ENCODE data around the gene STAT5B. TPM values are rescaled to one million over a fixed set of nuclear protein-coding genes. Genes with fewer than 3 reads are reported as not detected.
A peak's percentile ranks its signal among the peaks of the same experiment; 100 is the strongest.
"Not testable (repeated sequence)": the region's sequence is repeated elsewhere in the genome, so short reads cannot be mapped to it uniquely, and the experiment has no call there.

STAT5B gene
- total RNA-seq, 1 experiment from 2014 or later = 42.9 TPM

- peaks cover 0 to 3% (median 0%) of the 10 kb centered on the region in 3 experiments; a peak in 1 of 7 replicates for H3K36me3 Mint-ChIP-seq (ENCODE audit: insufficient read depth in 1 of 3, low read depth in 3 of 3)
- Histone ChIP-seq H4K5ac (ENCODE audit: insufficient read length, low read depth, low read length) (no peak overlapping the region), H3K23ac (ENCODE audit: insufficient read length, low read depth, low read length) (no peak overlapping the region), H3K18ac (ENCODE audit: insufficient read length, low read depth, low read length) (no peak overlapping the region), H3K27me3 (ENCODE audit: insufficient read depth, low read length) (no peaks in the 10 kb centered on the region), H3K4ac (ENCODE audit: low read depth, low read length) (no peak overlapping the region), H3K56ac (ENCODE audit: insufficient read length, low read depth, low read length) (no peak overlapping the region), H3K27ac (ENCODE audit: insufficient read length, low read depth, low read length) (no peak overlapping the region), H2AK5ac (ENCODE audit: insufficient read length, low read length) (no peak overlapping the region), H4K20me1 (ENCODE audit: control insufficient read depth, insufficient read depth, insufficient read length) (no peaks in the 10 kb centered on the region), H3K9me3 (ENCODE audit: control insufficient read depth, low read depth, low read length) (no peaks in the 10 kb centered on the region), H3K4me1 (ENCODE audit: insufficient read depth, low read length) (no peaks in the 10 kb centered on the region), H2AFZ (ENCODE audit: low read length) (no peak overlapping the region), H2BK20ac (ENCODE audit: low read depth, low read length, poor library complexity, severe bottlenecking) (no peak overlapping the region), H2BK15ac (ENCODE audit: low read depth, low read length) (no peak overlapping the region), H3K23me2 (ENCODE audit: insufficient read length, low read depth, low read length, poor library complexity, severe bottlenecking) (no peaks in the 10 kb centered on the region), H3K4me2 (ENCODE audit: insufficient read depth, insufficient read length, low read length) (no peak overlapping the region), H2BK120ac (ENCODE audit: low read depth, low read length, poor library complexity, severe bottlenecking) (no peak overlapping the region), H2BK12ac (ENCODE audit: insufficient read length, low read depth, low read length) (no peak overlapping the region), H2BK5ac (ENCODE audit: insufficient read length, low read length) (no peak overlapping the region), H4K91ac (ENCODE audit: insufficient read length, low read depth, low read length) (no peak overlapping the region), H3T11ph (ENCODE audit: low read length) (no peak overlapping the region), H4K8ac (replicated peaks; ENCODE audit: insufficient read length, low read depth, low read length) (no peak overlapping the region), H3K14ac (ENCODE audit: insufficient read depth, low read length) (no peak overlapping the region), H3K79me1 (ENCODE audit: insufficient read depth, low read depth, low read length, poor library complexity, severe bottlenecking) (no peaks in the 10 kb centered on the region), H3K79me2 (ENCODE audit: insufficient read depth, low read length) (peaks cover 2% of the 10 kb centered on the region; the same call in 1 of the 2 replicates), H3K9ac (ENCODE audit: extremely low read depth, insufficient read length, low read length) (no peak overlapping the region)
- no CpG with 5 or more reads among the region's 7 CpGs for WGBS (ENCODE audit: extremely low coverage, insufficient read length, low lambda C conversion rate)
- no peaks in the 10 kb centered on the region for H3K27me3 Mint-ChIP-seq (ENCODE audit: low read depth)
- H3K27ac Mint-ChIP-seq = peak overlapping the region in 1 of 3 experiments; percentile 52; a peak in 1 of 7 replicates
- DNase-seq = no peak
- TF ChIP-seq CTCF (conservative IDR thresholded peaks at IDR 0.05) = no peak
- no peak overlapping the region for H3K4me3 Mint-ChIP-seq
- no peaks in the 10 kb centered on the region for H3K9me3 Mint-ChIP-seq
- peaks cover 28 to 32% of the 10 kb centered on the region in 2 experiments for H3K4me1 Mint-ChIP-seq
These were observed 29.7 kb downstream of the STAT5B start for GRCh38 chr17:42246515-42246914.

- H3K27me3 Mint-ChIP-seq (ENCODE audit: low read depth); H3K4me1 ChIP-seq (ENCODE audit: insufficient read depth, low read length); H3K27me3 ChIP-seq (ENCODE audit: insufficient read depth, low read length); H2AK5ac ChIP-seq (ENCODE audit: insufficient read length, low read length); H3K79me2 ChIP-seq (ENCODE audit: insufficient read depth, low read length); DNase-seq; H2BK15ac ChIP-seq (ENCODE audit: low read depth, low read length); H2BK12ac ChIP-seq (ENCODE audit: insufficient read length, low read depth, low read length); H3K9me3 ChIP-seq (ENCODE audit: control insufficient read depth, low read depth, low read length); H3K4ac ChIP-seq (ENCODE audit: low read depth, low read length); H3K4me3 Mint-ChIP-seq; H4K5ac ChIP-seq (ENCODE audit: insufficient read length, low read depth, low read length); H3K9ac ChIP-seq (ENCODE audit: extremely low read depth, insufficient read length, low read length); H2AFZ ChIP-seq (ENCODE audit: low read length); H3K36me3 Mint-ChIP-seq (ENCODE audit: insufficient read depth in 1 of 3, low read depth in 3 of 3); H3K56ac ChIP-seq (ENCODE audit: insufficient read length, low read depth, low read length); H4K20me1 ChIP-seq (ENCODE audit: control insufficient read depth, insufficient read depth, insufficient read length); H3K23ac ChIP-seq (ENCODE audit: insufficient read length, low read depth, low read length); H3K27ac ChIP-seq (ENCODE audit: insufficient read length, low read depth, low read length); H3K4me2 ChIP-seq (ENCODE audit: insufficient read depth, insufficient read length, low read length); H2BK5ac ChIP-seq (ENCODE audit: insufficient read length, low read length); H3T11ph ChIP-seq (ENCODE audit: low read length); H2BK20ac ChIP-seq (ENCODE audit: low read depth, low read length, poor library complexity, severe bottlenecking); H2BK120ac ChIP-seq (ENCODE audit: low read depth, low read length, poor library complexity, severe bottlenecking); H3K18ac ChIP-seq (ENCODE audit: insufficient read length, low read depth, low read length); H4K91ac ChIP-seq (ENCODE audit: insufficient read length, low read depth, low read length); H3K79me1 ChIP-seq (ENCODE audit: insufficient read depth, low read depth, low read length, poor library complexity, severe bottlenecking); H3K23me2 ChIP-seq (ENCODE audit: insufficient read length, low read depth, low read length, poor library complexity, severe bottlenecking); H3K9me3 Mint-ChIP-seq; H3K14ac ChIP-seq (ENCODE audit: insufficient read depth, low read length); H4K8ac ChIP-seq (replicated peaks; ENCODE audit: insufficient read length, low read depth, low read length); H3K27ac Mint-ChIP-seq: not testable (repeated sequence)
- no CpG with 5 or more reads among the region's 11 CpGs for WGBS (ENCODE audit: extremely low coverage, insufficient read length, low lambda C conversion rate)
- H3K4me1 Mint-ChIP-seq = peaks cover 22 to 29% of the 10 kb centered on the region in 2 experiments
These were observed 31.0 kb downstream of the STAT5B start for GRCh38 chr17:42245183-42245582.

Data from H9 (cell line).